Transverse colon (tissue), 4 donors: ENCODE measurements around the gene HERC4. TPM values are rescaled to one million over a fixed set of nuclear protein-coding genes. Genes with fewer than 3 reads are reported as not detected.
"Not testable (repeated sequence)": the region's sequence is repeated elsewhere in the genome, so short reads cannot be mapped to it uniquely, and the experiment has no call there.

ENCODE experiments used
- DNase-seq: peaks from one replicate; pipeline ENCODE4 v3.0.0-alpha.2; 2019
- H3K27ac ChIP-seq, 4 donors: fragments of 200-600 bp; sonication (generic); 2 replicates each; pipeline ENCODE4 v1.5.1; 2016 to 2018; ENCODE audit warnings: inconsistent platforms in 4 of 4
- H3K27me3 ChIP-seq: fragments of 200-600 bp; sonication (generic); 2 replicates; pipeline ENCODE4 v1.5.1; 2017; ENCODE audit warnings: inconsistent platforms
- H3K36me3 ChIP-seq, 4 donors: fragments of 200-600 bp; sonication (generic); 2 replicates each; pipeline ENCODE4 v1.5.1; 2017 to 2019; ENCODE audit warnings: inconsistent platforms in 4 of 4
- H3K4me1 ChIP-seq, 4 donors: fragments of 200-600 bp; sonication (generic); 2 replicates each; pipeline ENCODE4 v1.5.1; 2017 to 2020; ENCODE audit warnings: inconsistent platforms in 4 of 4
- H3K4me3 ChIP-seq, 4 donors: fragments of 200-600 bp; sonication (generic); 1 replicate in 1 of 4; 2 replicates in 3 of 4; pipeline versions ENCODE4 v1.5.1 to v1.6.1; 2017 to 2019; ENCODE audit warnings: inconsistent platforms in 4 of 4
- H3K9me3 ChIP-seq, 2 donors: fragments of 200-600 bp; sonication (generic); 2 replicates each; pipeline ENCODE4 v1.5.1; 2017 to 2019; ENCODE audit warnings: inconsistent platforms in 2 of 2
- EP300 ChIP-seq: sonication (generic); formaldehyde crosslinking; IDR thresholded peaks from one replicate; pipeline ENCODE4 v1.6.1; 2017; ENCODE audit warnings: antibody characterized with exemption, low read depth
- POLR2A ChIP-seq: fragments of 450-650 bp; IDR thresholded peaks from one replicate; pipeline ENCODE4 v1.6.1; 2016; ENCODE audit warnings: antibody characterized with exemption, mild to moderate bottlenecking, moderate library complexity
- POLR2AphosphoS5 ChIP-seq, 3 donors: sonication (generic); formaldehyde crosslinking; IDR thresholded peaks; one replicate each; pipeline ENCODE4 v1.6.1; 2016; ENCODE audit warnings: antibody characterized with exemption in 3 of 3
- WGBS, 2 donors: methylation state at CpG; one replicate each; pipeline ENCODE4 v1.1.5; 2018; ENCODE audit warnings: low coverage in 1 of 2; 5-methylcytosine and 5-hydroxymethylcytosine counted together
- in situ Hi-C, 4 donors: fragments of 200-750 bp; cut with MboI; loops; one replicate each; pipeline versions ENCODE4 v1.15.0 to v1.15.1; 2017; ENCODE audit warnings: low sequenced_read_pairs in 3 of 4, low pct_ligation_motif_present in 1 of 4, low pct_unique_long_range_greater_than_20kb in 1 of 4
- intact Hi-C: fragments of 100-400 bp; cut with DNase I; formaldehyde crosslinking; loops from one replicate; pipeline ENCODE4 v1.15.1; 2023; ENCODE audit warnings: low total_unique reads
- small RNA-seq, 4 donors: library from RNA; depleted of rRNA; stranded (forward); fragments of <200 nt; gene quantifications; one replicate each; pipeline ENCODE3, GENCODE V24; 2016
- total RNA-seq, 4 donors: library from RNA; depleted of rRNA; stranded (reverse); fragments of >200 nt; gene quantifications; one replicate each; pipeline ENCODE4 v1.1.0, GENCODE V29; 2016
- TF ChIP-seq, protein P1 (sequence below), 5 experiments: fragments of 200-600 bp in 3 of 5; fragments of 450-650 bp in 2 of 5; sonication (generic) in 3 of 5; IDR thresholded peaks; 1 replicate in 2 of 5; 2 replicates in 3 of 5; pipeline ENCODE4 v1.5.1; 2016 to 2017; ENCODE audit warnings: antibody characterized with exemption in 5 of 5, inconsistent platforms in 3 of 5, mild to moderate bottlenecking in 2 of 5, moderate library complexity in 1 of 5

The HERC4 gene
- total RNA-seq, 4 donors from 2014 or later = 32.0 to 154 (median 105) TPM

DNA sequence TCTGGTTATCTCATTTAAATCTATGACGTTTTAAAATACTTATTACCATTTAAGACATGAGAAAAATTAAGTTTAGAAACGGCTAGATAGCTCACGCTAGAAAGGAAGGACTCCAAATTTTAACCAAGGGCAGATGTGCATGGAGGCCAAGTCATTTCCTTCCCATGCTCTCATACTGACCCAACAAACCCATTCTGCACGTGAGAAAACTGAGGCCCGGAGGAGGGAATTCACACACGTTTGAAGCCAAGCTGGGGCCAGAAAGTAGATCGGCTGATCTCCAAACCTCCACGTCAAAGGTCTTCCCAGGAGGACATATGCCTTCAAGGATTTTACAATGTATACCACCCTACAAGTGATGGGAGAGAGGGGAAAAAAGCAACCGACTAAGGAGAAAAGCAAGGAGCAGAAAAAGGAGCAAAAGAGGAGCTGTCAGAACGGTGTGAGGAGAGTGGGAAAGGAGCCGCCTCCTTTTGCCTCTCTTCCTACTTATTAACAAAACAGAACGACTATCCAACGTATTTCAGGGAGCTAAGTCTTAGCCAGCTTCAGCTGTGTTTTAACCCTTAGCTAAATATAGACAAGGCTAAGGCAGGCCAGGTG is 191.3 kb downstream of the HERC4 start:
- Histone ChIP-seq H3K9me3 (no peaks in the 10 kb centered on the region), H3K4me1 (peaks cover 0 to 34% (median 11%) of the 10 kb centered on the region in 4 donors), H3K27me3 (no peaks in the 10 kb centered on the region), H3K36me3 (peaks cover 0 to 21% (median 7%) of the 10 kb centered on the region in 4 donors), H3K27ac (peak overlapping the region; percentile 94 to 98 (median 96)), H3K4me3 (peak overlapping the region; percentile 4 to 84 (median 67))
- no peak for DNase-seq
- TF ChIP-seq, protein P1, sequence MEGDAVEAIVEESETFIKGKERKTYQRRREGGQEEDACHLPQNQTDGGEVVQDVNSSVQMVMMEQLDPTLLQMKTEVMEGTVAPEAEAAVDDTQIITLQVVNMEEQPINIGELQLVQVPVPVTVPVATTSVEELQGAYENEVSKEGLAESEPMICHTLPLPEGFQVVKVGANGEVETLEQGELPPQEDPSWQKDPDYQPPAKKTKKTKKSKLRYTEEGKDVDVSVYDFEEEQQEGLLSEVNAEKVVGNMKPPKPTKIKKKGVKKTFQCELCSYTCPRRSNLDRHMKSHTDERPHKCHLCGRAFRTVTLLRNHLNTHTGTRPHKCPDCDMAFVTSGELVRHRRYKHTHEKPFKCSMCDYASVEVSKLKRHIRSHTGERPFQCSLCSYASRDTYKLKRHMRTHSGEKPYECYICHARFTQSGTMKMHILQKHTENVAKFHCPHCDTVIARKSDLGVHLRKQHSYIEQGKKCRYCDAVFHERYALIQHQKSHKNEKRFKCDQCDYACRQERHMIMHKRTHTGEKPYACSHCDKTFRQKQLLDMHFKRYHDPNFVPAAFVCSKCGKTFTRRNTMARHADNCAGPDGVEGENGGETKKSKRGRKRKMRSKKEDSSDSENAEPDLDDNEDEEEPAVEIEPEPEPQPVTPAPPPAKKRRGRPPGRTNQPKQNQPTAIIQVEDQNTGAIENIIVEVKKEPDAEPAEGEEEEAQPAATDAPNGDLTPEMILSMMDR (IDR thresholded peaks at IDR 0.05) = no peak
- TF ChIP-seq POLR2A = no peak
- TF ChIP-seq POLR2AphosphoS5 (IDR thresholded peaks at IDR 0.05) = no peak
- TF ChIP-seq EP300 = no peak
- intact Hi-C loops = no loop called here
- 20 to 31% methylated on average over 2 to 13 of the region's 13 CpGs for WGBS, 2 donors
- in situ Hi-C loops = loop anchor here in 1 of 4 donors (25.0 kb wide), 1 partner anchor 178 kb away; no protein-coding TSS in a partner anchor

DNA sequence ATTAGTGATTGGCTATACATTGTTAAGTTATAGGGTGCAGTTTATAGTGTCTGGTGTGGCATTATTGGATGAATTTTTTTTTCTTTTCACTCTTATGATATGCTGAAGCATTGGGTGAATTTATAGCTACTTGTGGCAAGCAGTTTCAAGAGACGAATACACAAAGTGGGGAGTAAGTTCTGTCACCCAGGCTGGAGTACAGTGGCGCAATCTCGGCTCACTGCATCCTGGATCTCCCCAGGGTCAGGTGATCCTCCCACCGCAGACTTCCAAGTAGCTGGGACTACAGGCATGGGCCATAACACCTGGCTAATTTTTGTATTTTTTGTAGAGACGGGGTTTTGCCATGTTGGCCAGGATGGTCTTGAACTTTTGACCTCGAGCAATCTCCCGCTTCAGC is 196.9 kb downstream of the HERC4 start:
- 95 to 96% methylated on average over 3 to 7 of the region's 7 CpGs for WGBS, 2 donors
- intact Hi-C loops = no loop called here
- Histone ChIP-seq H3K36me3 (no peaks in the 10 kb centered on the region), H3K27me3 (no peaks in the 10 kb centered on the region), H3K27ac (no peak overlapping the region), H3K4me3 (no peak overlapping the region), H3K9me3 (no peaks in the 10 kb centered on the region), H3K4me1 (no peaks in the 10 kb centered on the region)
- TF ChIP-seq, protein P1 (IDR thresholded peaks at IDR 0.05) = no peak
- TF ChIP-seq EP300 (no peak), POLR2A (no peak), POLR2AphosphoS5 (IDR thresholded peaks at IDR 0.05) (no peak)
- in situ Hi-C loops = loop anchor here in 1 of 4 donors (25.0 kb wide), 1 partner anchor 184 kb away; no protein-coding TSS in a partner anchor
- no peak for DNase-seq

GRCh38 chr10:67877421-67877820 is 197.7 kb downstream of the HERC4 start:
- WGBS, 2 donors = 92 to 96% methylated on average over 4 to 11 of the region's 11 CpGs
- H3K9me3 ChIP-seq, H3K27ac ChIP-seq, H3K36me3 ChIP-seq, intact Hi-C loops, H3K4me3 ChIP-seq, H3K27me3 ChIP-seq, DNase-seq, H3K4me1 ChIP-seq: not testable (repeated sequence)
- in situ Hi-C loops = loop anchor here in 1 of 4 donors (25.0 kb wide), 1 partner anchor 185 kb away; no protein-coding TSS in a partner anchor

DNA sequence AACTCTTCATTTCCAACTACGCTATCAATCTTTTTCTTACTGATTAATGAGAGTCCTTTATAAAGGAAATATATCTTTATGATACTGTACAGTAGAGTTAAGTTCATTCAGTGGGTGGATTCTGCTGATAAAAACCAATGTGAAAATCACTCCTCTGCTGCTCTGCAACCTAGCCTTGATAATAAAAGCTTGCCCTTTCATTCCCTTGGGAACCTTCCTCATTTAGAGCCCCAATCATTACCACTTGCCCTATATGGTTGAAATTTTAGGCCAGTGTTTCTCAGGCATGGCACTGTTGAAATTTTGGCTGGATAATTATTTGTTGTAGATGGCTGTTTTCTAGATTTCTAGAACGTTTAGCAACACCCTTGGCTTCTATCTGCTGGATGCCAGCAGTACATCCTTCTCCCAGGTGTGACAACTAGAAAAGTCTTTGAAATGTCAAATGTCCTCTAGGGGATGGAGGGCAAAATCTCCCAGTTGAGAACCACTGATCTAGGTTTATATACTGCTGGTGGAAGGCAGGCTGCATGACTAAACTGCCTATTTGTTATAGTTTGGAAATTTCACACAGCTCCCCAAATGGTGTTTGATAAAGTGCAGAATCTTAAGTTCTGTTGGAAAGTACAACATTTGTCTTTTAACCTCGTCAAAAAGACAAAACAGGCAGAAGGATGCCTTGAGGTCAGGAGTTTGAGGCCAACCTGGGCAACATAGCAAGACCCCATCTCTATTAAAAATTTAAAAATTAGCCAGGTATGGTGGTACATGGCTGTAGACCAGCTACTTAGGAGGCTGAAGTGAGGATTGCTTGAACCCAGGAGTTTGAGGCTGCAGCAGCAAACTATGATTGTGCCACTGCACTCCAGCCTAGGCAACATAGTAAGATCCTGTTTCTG is 199.5 kb downstream of the HERC4 start:
- intact Hi-C loops = no loop called here
- in situ Hi-C loops = loop anchor here in 1 of 4 donors (25.0 kb wide), 1 partner anchor 187 kb away; no protein-coding TSS in a partner anchor
- Histone ChIP-seq H3K27me3 (no peaks in the 10 kb centered on the region), H3K27ac (no peak overlapping the region), H3K4me1 (no peaks in the 10 kb centered on the region), H3K36me3 (no peaks in the 10 kb centered on the region), H3K9me3 (no peaks in the 10 kb centered on the region), H3K4me3 (no peak overlapping the region)
- WGBS, 2 donors = 53 to 62% methylated on average over 3 of the region's 3 CpGs
- DNase-seq = no peak
- no peak for TF ChIP-seq POLR2A
- TF ChIP-seq EP300 = no peak
- TF ChIP-seq, protein P1 (IDR thresholded peaks at IDR 0.05) = no peak
- TF ChIP-seq POLR2AphosphoS5 (IDR thresholded peaks at IDR 0.05) = no peak

Small RNAs within 50 kb of the gene (small RNA-seq; reads per million reads assigned to genes)
- 0 reads per million in 4 donors for gene RN7SL220P

Other genes with a start within 250 kb of the HERC4 start
- 1 to 10 TPM; 2.0 to 8.7 (median 4.4) TPM for gene DNAJC12, start 237.1 kb downstream of the HERC4 start, total RNA-seq
- 10 to 100 TPM; 12.5 to 23.8 (median 20.7) TPM for gene SIRT1, start 190.6 kb downstream of the HERC4 start, total RNA-seq
- 1 to 10 TPM in 1 of 4 donors, under 1 TPM in 2, not detected in 1; 0.27 to 1.5 (median 0.79) TPM for gene MYPN, start 34.2 kb upstream of the HERC4 start, total RNA-seq
- under 1 TPM in 2 of 4 donors, not detected in 2; 0.27 to 0.79 TPM for gene ATOH7, start 156.8 kb upstream of the HERC4 start, total RNA-seq